Measurements from ENCODE around the gene FAM3D.

Gene FAM3D

GRCh38 chr3:58625196-58625824 is 41.3 kb downstream of the FAM3D start:
- peaks cover 39% of the 10 kb centered on the region for H3K4me1 Mint-ChIP-seq
- H3K4me3 Mint-ChIP-seq = no peak overlapping the region
- peak overlapping the region in 2 of 3 experiments; percentile 11 to 21 for H3K27ac Mint-ChIP-seq
- no peaks in the 10 kb centered on the region for H3K9me3 Mint-ChIP-seq
- no peak for TF ChIP-seq CTCF (IDR thresholded peaks at IDR 0.05; ENCODE audit: unreplicated experiment in 3 of 3)
- peaks cover 13% of the 10 kb centered on the region for H3K27me3 Mint-ChIP-seq (ENCODE audit: low read depth)
- no peaks in the 10 kb centered on the region for H3K36me3 Mint-ChIP-seq (ENCODE audit: low read depth)

GRCh38 chr3:58624550-58624949 is 42.0 kb downstream of the FAM3D start:
- Mint-ChIP-seq H3K27me3 (ENCODE audit: low read depth) (peaks cover 14% of the 10 kb centered on the region), H3K36me3 (ENCODE audit: low read depth) (no peaks in the 10 kb centered on the region), H3K4me3 (no peak overlapping the region), H3K9me3 (no peaks in the 10 kb centered on the region), H3K27ac (no peak overlapping the region), H3K4me1 (peaks cover 43% of the 10 kb centered on the region)
- no peak for TF ChIP-seq CTCF (IDR thresholded peaks at IDR 0.05; ENCODE audit: unreplicated experiment in 3 of 3)

- no peak for TF ChIP-seq CTCF (IDR thresholded peaks at IDR 0.05; ENCODE audit: unreplicated experiment in 3 of 3)
- no peaks in the 10 kb centered on the region for H3K36me3 Mint-ChIP-seq (ENCODE audit: low read depth)
- H3K27ac Mint-ChIP-seq = no peak overlapping the region
- H3K9me3 Mint-ChIP-seq = no peaks in the 10 kb centered on the region
- no peak overlapping the region for H3K4me3 Mint-ChIP-seq
- H3K4me1 Mint-ChIP-seq = peaks cover 43% of the 10 kb centered on the region
- H3K27me3 Mint-ChIP-seq (ENCODE audit: low read depth) = peaks cover 16% of the 10 kb centered on the region
Measured at GRCh38 chr3:58623961-58624360, 42.6 kb downstream of the FAM3D start.

GRCh38 chr3:58623478-58623877 is 43.1 kb downstream of the FAM3D start:
- no peak overlapping the region for H3K27ac Mint-ChIP-seq
- no peaks in the 10 kb centered on the region for H3K9me3 Mint-ChIP-seq
- no peaks in the 10 kb centered on the region for H3K36me3 Mint-ChIP-seq (ENCODE audit: low read depth)
- no peak overlapping the region for H3K4me3 Mint-ChIP-seq
- peaks cover 16% of the 10 kb centered on the region for H3K27me3 Mint-ChIP-seq (ENCODE audit: low read depth)
- no peak for TF ChIP-seq CTCF (IDR thresholded peaks at IDR 0.05; ENCODE audit: unreplicated experiment in 3 of 3)
- peaks cover 43% of the 10 kb centered on the region for H3K4me1 Mint-ChIP-seq

GRCh38 chr3:58622892-58623291 is 43.7 kb downstream of the FAM3D start:
- H3K9me3 Mint-ChIP-seq = no peaks in the 10 kb centered on the region
- H3K4me3 Mint-ChIP-seq = no peak overlapping the region
- peaks cover 49% of the 10 kb centered on the region for H3K4me1 Mint-ChIP-seq
- peaks cover 17% of the 10 kb centered on the region for H3K27me3 Mint-ChIP-seq (ENCODE audit: low read depth)
- no peaks in the 10 kb centered on the region for H3K36me3 Mint-ChIP-seq (ENCODE audit: low read depth)
- no peak overlapping the region for H3K27ac Mint-ChIP-seq
- TF ChIP-seq CTCF (IDR thresholded peaks at IDR 0.05; ENCODE audit: unreplicated experiment in 3 of 3) = no peak

- peak overlapping the region in 1 of 3 experiments; percentile 7 for H3K27ac Mint-ChIP-seq
Measured at GRCh38 chr3:58622436-58622835, 44.1 kb downstream of the FAM3D start.

More at GRCh38 chr3:58622436-58622835, 44.1 kb downstream of the FAM3D start:
- TF ChIP-seq CTCF (IDR thresholded peaks at IDR 0.05; ENCODE audit: unreplicated experiment in 3 of 3) = no peak
- H3K36me3 Mint-ChIP-seq (ENCODE audit: low read depth) = no peaks in the 10 kb centered on the region
- peaks cover 49% of the 10 kb centered on the region for H3K4me1 Mint-ChIP-seq
- H3K4me3 Mint-ChIP-seq = no peak overlapping the region
- H3K27me3 Mint-ChIP-seq (ENCODE audit: low read depth) = peaks cover 20% of the 10 kb centered on the region
- H3K9me3 Mint-ChIP-seq = no peaks in the 10 kb centered on the region
